KOPT-K1 (cell line): ENCODE results near the gene REG4.

Experiments used
- H3K27ac ChIP-seq: fragments of 200-600 bp; sonication (generic); 2 replicates; pipeline ENCODE4 v1.5.1; 2016; ENCODE audit warnings: antibody characterized with exemption, mild to moderate bottlenecking, low read depth, low read length; ENCODE audit not compliant: poor library complexity, severe bottlenecking
- H3K36me3 ChIP-seq: fragments of 200-600 bp; sonication (generic); 2 replicates; pipeline ENCODE4 v1.5.1; 2017; ENCODE audit warnings: antibody characterized with exemption, mild to moderate bottlenecking, low read length, moderate library complexity; ENCODE audit not compliant: insufficient read depth
- H3K9me3 ChIP-seq: fragments of 200-600 bp; sonication (generic); 2 replicates; pipeline ENCODE4 v1.5.1; 2017; ENCODE audit warnings: antibody characterized with exemption, low read length, mild to moderate bottlenecking; ENCODE audit not compliant: insufficient read depth, poor library complexity, severe bottlenecking

REG4 gene

DNA sequence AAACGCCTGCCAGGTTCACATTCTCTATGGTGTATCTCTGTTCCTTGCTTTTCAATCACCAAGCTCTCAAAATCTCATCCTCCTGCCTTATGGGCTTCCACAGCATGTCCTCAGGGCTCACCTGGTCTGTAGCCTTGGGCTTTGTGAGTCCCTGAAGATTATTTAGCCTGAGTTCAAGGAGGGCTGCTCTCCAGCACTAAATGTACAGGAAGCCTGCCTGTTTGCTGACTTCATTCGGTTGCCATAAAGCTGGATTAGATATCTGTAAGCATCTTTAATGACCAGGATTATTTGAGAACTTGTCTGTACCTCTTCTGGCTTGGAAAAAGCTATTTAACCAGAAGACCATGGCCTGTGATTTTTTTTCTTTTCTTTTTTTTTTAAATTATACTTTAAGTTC is 6.9 kb upstream of the REG4 start:
- Histone ChIP-seq H3K9me3 (no peaks in the 10 kb centered on the region), H3K27ac (no peak overlapping the region), H3K36me3 (no peaks in the 10 kb centered on the region)

DNA sequence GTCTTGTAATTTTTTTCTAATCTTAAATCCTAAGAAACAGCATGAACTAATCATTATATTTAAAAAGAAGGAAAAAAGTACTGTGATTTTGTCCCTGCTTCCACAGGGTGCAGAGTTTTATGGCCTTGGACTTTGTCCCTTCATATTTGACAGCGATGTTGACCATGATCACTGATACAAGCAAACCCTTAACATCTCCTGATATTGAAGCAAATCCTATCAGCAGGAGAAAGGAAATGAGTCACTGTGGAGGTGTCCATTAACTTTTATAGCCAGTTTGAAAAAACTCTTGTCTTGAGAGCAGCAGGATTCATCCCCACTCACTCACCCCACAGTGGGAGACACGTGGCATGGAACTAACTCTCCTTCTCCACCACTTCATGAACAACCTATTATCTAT is 5.1 kb upstream of the REG4 start:
- H3K27ac ChIP-seq: no peak overlapping the region
- H3K36me3 ChIP-seq: no peaks in the 10 kb centered on the region
- H3K9me3 ChIP-seq: no peaks in the 10 kb centered on the region

DNA sequence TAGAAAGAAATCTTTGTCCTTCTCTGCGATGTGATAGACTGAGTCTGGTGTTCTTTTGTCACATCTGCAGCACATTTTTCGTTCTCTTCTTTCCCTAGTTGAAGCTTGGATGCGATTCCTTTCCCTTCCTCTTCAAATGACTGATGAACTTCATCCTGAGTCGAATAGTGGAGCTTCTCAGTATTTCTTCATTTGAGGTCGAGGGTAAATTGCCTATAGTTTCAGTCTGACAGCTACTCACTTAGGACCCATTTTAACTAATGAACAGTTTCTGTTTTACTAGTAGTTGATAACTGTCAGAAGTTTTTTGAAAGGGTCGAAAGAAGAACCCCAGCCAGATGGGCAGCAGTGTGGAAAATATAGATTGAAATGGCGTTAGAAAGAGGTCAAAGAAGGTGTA is 4.7 kb upstream of the REG4 start:
- Histone ChIP-seq H3K9me3 (no peaks in the 10 kb centered on the region), H3K27ac (no peak overlapping the region), H3K36me3 (no peaks in the 10 kb centered on the region)

DNA sequence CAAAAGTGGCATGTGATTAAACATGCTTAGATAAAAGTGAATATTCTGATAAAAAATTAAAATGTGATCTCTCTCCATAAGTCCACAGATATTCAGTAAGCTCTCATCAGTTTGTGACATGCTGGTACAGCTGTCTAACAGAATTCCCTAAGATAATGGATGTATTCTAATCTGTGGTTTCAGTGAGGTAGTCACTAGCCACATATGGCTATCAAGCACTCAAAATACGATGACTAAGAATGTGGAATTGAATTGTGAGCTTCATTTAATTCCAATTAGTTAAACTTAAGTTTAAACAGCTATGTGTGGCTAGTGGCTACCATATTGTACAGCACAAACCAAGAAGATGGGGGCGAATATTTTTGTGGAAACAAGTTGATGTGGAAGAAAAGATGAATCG is 4.1 kb upstream of the REG4 start:
- Histone ChIP-seq H3K27ac (no peak overlapping the region), H3K36me3 (no peaks in the 10 kb centered on the region), H3K9me3 (no peaks in the 10 kb centered on the region)

DNA sequence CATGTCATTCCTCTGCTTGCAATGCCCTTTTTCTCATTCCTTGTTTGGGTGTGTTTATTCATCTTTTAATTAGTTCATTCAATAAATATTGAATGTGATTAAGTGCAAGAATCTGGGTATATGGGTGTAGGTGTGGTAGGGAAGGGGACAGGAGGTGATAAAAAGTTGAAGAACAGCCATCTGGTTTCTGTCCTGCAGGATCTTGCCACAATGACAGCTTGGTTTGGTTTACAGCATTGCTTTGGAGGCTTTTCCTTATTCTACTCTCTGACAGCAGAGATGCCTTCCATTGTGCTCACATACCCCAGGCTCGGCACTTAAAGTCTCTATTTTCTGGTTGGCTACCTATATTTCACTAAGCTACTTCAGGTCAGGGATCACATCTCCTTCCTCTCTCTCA is 3.0 kb upstream of the REG4 start:
- Histone ChIP-seq H3K36me3 (no peaks in the 10 kb centered on the region), H3K27ac (no peak overlapping the region), H3K9me3 (no peaks in the 10 kb centered on the region)

DNA sequence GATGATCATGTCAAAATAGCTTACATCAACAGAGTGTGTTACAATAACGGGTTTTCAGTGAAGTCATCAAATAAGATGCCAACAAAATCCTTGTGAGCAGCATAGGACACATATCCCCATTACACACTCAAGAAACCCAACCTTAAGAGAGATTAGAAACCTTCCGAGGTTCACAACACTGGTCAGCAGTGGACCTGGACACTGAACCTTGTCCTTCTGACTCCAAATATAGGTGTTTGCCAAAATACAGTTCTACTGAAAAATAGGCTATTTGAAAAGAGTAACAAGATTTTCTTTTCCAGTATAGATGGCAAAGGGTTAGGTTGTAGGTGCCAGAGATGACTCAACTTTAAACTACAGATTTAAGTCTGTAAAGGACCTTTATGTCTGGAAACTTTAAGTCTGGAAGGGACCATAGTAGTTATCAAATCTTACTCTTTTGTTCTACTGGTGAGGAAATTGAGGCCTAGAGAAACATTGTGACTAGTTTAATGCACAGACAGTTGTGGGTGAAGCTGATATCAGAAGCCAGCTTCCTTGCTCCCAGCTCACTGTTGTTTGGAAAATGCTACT is 811 bp upstream of the REG4 start:
- Histone ChIP-seq H3K27ac (no peak overlapping the region), H3K9me3 (no peaks in the 10 kb centered on the region), H3K36me3 (no peaks in the 10 kb centered on the region)

DNA sequence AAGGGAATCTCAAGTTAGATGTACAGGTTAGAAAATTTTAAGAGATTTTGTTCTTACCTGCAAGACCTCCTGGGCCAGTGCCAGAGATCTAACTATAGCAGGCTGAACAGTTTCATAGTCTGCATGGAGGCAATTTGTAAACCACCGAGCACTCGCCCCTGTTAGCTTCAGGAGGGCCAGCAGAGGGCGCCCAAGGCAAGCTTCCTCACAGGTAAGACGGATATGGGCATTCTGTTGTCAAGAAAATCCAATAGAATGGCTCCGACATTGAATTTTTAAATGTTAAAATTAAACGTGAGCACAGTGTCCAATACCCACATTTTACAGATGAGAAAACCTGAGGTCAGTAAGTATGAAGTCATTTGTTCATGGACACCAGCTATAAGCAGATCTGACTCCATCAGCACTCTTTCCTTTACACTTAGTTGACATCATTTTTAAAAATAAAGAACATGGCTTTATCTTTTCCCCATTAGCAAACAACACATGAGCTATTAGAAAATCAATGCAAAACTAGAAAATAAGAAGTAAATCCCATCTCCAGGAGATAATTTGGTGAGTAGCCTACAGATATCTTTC is 2.2 kb downstream of the REG4 start:
- Histone ChIP-seq H3K36me3 (no peaks in the 10 kb centered on the region), H3K27ac (no peak overlapping the region), H3K9me3 (no peaks in the 10 kb centered on the region)

DNA sequence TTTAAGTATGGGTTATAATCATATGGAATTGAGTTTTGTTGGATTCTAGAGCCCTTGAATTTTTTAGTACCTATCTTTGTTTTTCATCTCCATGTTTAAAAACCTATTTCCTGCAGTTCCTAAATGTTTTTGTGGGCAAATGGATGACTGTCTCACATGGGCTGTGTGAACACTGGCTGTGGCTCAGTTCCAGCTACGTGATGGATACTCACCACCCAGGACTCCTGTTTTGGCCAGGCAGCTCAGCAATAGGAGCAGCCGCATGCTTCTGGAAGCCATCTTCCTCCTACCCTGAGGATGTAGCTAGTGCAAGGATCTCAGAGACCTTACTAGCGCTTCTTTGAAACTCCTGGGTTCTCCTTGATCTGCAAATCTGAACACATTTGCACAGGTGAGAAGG is 2.8 kb downstream of the REG4 start:
- no peak overlapping the region for H3K27ac ChIP-seq
- H3K9me3 ChIP-seq: no peaks in the 10 kb centered on the region
- no peaks in the 10 kb centered on the region for H3K36me3 ChIP-seq

DNA sequence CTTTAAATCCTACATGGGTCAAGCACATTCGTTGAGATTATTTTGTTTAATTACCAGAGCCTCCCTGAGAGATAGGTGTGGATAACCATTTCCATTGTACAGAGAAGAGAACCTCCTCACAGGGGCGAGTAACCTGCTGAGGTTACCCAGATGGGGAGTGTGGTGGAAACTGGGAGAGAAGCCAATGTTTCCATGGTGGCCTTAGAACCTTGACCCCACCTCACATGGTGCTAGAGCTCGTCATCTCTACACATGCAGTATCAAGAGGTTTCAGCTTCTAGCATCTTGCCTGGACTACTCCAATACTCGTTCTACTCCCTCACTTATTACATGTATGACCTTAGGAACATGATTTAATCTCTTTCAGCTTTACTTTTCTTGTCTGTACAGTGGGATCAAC is 4.8 kb downstream of the REG4 start:
- H3K9me3 ChIP-seq: no peaks in the 10 kb centered on the region
- H3K36me3 ChIP-seq: no peaks in the 10 kb centered on the region

DNA sequence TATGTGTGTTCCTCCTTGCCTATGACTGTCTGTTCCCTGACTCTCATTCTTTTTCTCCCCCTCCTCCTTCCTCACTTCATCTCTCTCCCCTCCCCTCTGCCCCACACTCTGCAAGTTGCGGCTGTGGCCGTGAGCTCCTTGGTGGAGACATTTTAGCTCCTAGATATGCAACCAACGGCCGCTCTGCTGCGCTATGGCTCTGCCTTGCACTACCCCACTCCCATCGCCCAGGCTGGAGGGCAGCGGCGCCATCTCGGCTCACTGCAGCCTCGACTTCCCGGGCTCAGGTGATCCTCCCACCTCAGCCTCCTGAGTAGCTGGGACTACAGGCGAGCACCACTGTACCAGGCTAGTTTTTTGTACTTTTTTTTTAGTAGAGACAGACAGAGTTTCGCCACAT is 5.5 kb downstream of the REG4 start:
- no peaks in the 10 kb centered on the region for H3K36me3 ChIP-seq
- H3K27ac ChIP-seq: no peak overlapping the region
- no peaks in the 10 kb centered on the region for H3K9me3 ChIP-seq

More for the DNA sequence above, 4.8 kb downstream of the REG4 start:
- no peak overlapping the region for H3K27ac ChIP-seq

DNA sequence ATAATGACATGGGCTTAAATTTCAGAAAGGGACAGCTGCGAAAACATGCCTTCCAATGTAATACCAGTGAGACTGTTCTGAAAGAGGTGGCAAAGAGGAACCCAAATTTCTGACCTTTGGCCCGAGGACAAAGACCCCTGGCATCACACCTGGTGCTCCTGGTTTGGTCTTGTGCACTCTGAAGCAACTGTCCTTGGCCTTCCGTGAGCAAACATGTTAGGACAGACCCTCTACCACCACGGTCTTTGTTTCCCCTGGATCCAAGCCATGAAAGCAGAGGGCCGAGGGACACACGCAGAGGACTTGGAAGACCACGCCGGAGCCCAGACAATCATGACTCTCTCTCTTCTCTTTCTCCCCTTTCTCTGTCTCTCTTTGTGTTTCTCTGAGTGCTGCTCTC is 6.0 kb downstream of the REG4 start:
- Histone ChIP-seq H3K9me3 (no peaks in the 10 kb centered on the region), H3K27ac (no peak overlapping the region)

DNA sequence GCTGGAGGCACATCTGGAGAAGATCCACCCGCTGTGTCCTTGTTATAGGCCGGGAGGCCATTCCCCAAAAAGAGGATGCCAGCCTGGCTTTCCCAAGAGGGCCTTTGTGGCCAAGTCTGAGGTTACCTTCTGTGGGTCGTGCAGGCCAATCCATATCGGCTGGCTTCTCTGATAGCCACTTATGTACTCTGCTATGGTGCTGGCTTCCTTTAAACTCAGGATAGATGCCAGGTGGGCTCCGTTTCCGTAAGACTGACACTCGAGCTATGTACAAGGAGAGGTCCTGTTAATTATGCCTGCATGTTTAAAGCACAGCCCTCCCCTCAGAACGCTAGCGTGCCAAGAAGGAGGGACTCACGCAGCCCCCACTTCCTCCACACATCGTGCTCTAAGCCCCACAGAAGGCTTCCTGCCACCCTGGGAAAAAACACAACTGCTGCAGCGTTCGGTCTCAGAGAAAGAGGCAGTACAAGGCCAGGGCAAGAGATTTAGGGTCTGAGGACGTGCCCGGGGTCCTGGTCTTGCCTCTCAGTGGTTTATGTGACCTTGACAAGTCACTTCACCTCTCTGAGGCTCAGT is 11.6 kb downstream of the REG4 start:
- H3K27ac ChIP-seq: no peak overlapping the region
- no peaks in the 10 kb centered on the region for H3K9me3 ChIP-seq
- H3K36me3 ChIP-seq: no peaks in the 10 kb centered on the region

More for the DNA sequence above, 6.0 kb downstream of the REG4 start:
- no peaks in the 10 kb centered on the region for H3K36me3 ChIP-seq

DNA sequence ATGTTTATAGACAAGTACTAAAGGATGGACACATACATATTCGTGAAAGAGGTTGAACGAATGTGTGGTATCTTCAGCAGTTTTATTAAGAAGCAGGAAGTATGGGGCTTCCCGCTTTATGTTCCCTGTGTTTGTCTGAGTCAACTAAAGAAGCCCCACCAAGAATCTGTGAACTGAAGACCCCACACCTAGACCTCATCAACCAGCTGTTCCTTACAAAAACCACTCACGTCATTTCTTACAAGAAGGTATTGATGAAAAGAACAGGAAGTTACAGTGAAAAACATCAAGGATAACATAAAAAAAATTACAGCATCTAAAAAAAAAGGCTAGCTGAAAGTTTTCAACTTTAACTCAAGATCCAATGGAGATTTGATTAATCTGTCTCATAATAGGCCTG is 12.3 kb downstream of the REG4 start:
- H3K27ac ChIP-seq: no peak overlapping the region
- no peaks in the 10 kb centered on the region for H3K9me3 ChIP-seq
- no peaks in the 10 kb centered on the region for H3K36me3 ChIP-seq

DNA sequence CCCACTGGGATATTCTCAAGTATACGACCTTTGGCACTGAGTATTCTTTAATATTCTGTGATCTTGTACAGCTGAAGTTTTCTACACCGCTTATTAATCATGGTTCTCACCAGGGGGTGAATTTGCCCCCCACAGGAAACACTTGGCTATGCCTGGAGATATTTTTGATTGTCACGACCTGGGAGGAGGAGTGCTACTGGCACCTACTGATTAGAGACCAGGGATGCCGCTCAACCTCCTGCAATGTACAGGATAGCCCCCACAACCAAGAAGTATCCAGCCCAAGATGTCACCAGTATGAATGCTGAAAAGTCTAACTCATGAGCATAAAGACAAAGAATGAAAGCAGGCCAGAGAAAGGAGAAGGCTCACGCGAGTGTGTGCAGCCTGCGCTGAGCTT is 13.7 kb downstream of the REG4 start:
- H3K27ac ChIP-seq: no peak overlapping the region
- no peaks in the 10 kb centered on the region for H3K36me3 ChIP-seq
- no peaks in the 10 kb centered on the region for H3K9me3 ChIP-seq

DNA sequence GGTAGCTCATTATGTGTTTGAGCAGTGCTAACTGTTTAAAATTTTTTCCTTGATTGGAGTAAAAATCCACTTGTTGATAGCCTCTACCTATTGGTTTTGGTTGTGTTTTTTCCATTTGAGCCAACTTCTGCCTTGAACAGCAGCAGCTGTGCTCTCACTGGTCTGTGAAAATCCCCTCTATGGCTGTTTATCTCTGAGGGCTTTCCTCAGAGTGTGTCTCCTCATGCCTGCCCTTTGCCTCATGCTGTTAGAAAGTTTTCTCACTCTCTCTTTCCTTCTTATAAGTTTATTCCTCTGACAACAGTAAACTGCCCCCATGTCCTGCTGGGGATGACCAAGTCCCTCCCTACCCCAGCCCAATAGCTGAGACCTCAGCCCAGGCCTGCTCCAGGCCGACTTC is 14.1 kb downstream of the REG4 start:
- Histone ChIP-seq H3K27ac (no peak overlapping the region), H3K9me3 (no peaks in the 10 kb centered on the region), H3K36me3 (no peaks in the 10 kb centered on the region)
